Keratinocyte (primary cell): ENCODE measurements around the gene WNK4. TPM values are rescaled to one million over a fixed set of nuclear protein-coding genes. Genes with fewer than 3 reads are reported as not detected.

ENCODE experiments used
- DNase-seq: peaks from one replicate; pipeline ENCODE4 v3.0.0-alpha.2; 2011; ENCODE audit warnings: low read depth, missing footprints, low spot score
- FAIRE-seq: peaks from 2 replicates; lab custom pipeline; 2011; peaks lifted over from hg19 to GRCh38; lab: Jason Lieb, UNC
- H2AFZ ChIP-seq: 2 replicates; pipeline ENCODE4 v1.6.0; 2012; ENCODE audit warnings: low read length, control low read depth, inconsistent platforms; ENCODE audit not compliant: control insufficient read depth
- H3K27ac ChIP-seq: 2 replicates; pipeline ENCODE4 v1.5.1; 2011; ENCODE audit warnings: low read length; ENCODE audit not compliant: control insufficient read depth, insufficient read depth
- H3K27me3 ChIP-seq: 3 replicates; pipeline ENCODE4 v1.6.0; 2011; ENCODE audit warnings: low read length; ENCODE audit not compliant: control insufficient read depth, insufficient read depth; ENCODE audit errors: extremely low read depth
- H3K36me3 ChIP-seq, 2 experiments: 2 replicates in 1 of 2; 3 replicates in 1 of 2; pipeline ENCODE4 v1.5.1; 2011; ENCODE audit warnings: low read length in 2 of 2, mild to moderate bottlenecking in 1 of 2; ENCODE audit not compliant: control insufficient read depth in 2 of 2, insufficient read depth in 2 of 2; ENCODE audit errors: extremely low read depth in 1 of 2
- H3K4me1 ChIP-seq: 3 replicates; pipeline ENCODE4 v1.5.1; 2011; ENCODE audit warnings: low read length; ENCODE audit not compliant: control insufficient read depth, insufficient read depth; ENCODE audit errors: extremely low read depth
- H3K4me2 ChIP-seq: 3 replicates; pipeline ENCODE4 v1.6.0; 2011; ENCODE audit warnings: low read depth, low read length; ENCODE audit not compliant: control insufficient read depth, insufficient read depth; ENCODE audit errors: extremely low read depth
- H3K4me3 ChIP-seq, 3 experiments: fragments of 200-600 bp in 1 of 3; sonication (generic) in 1 of 3; 2 replicates in 2 of 3; 3 replicates in 1 of 3; pipeline ENCODE4 v1.5.1; 2011 to 2016; ENCODE audit warnings: low read length in 3 of 3, mild to moderate bottlenecking in 3 of 3, control low read depth in 2 of 3, inconsistent platforms in 1 of 3, low read depth in 1 of 3, mixed read lengths in 1 of 3, mixed run types in 1 of 3, moderate library complexity in 1 of 3; ENCODE audit not compliant: control insufficient read depth in 2 of 3, insufficient read depth in 2 of 3; ENCODE audit errors: extremely low read depth in 1 of 3
- H3K79me2 ChIP-seq: 2 replicates; pipeline ENCODE4 v1.6.0; 2012; ENCODE audit warnings: low read length; ENCODE audit not compliant: control insufficient read depth, insufficient read depth
- H3K9ac ChIP-seq: 3 replicates; pipeline ENCODE4 v1.6.0; 2011; ENCODE audit warnings: low read length; ENCODE audit not compliant: control insufficient read depth, insufficient read depth; ENCODE audit errors: extremely low read depth
- H3K9me1 ChIP-seq: 3 replicates; pipeline ENCODE4 v1.6.0; 2011; ENCODE audit warnings: low read length; ENCODE audit not compliant: control insufficient read depth, insufficient read depth; ENCODE audit errors: extremely low read depth
- H3K9me3 ChIP-seq: 2 replicates; pipeline ENCODE4 v1.5.1; 2012; ENCODE audit warnings: low read depth, low read length; ENCODE audit not compliant: control insufficient read depth
- H4K20me1 ChIP-seq: 3 replicates; pipeline ENCODE4 v1.6.0; 2011; ENCODE audit warnings: low read length; ENCODE audit not compliant: control insufficient read depth, insufficient read depth; ENCODE audit errors: extremely low read depth
- CTCF ChIP-seq, 3 experiments: IDR thresholded peaks in 1 of 3; conservative IDR thresholded peaks in 1 of 3; optimal IDR thresholded peaks in 1 of 3; 2 replicates in 2 of 3; 3 replicates in 1 of 3; pipeline versions ENCODE3 to v1.5.1; 2011; ENCODE audit warnings: low read length in 3 of 3, mild to moderate bottlenecking in 3 of 3, moderate library complexity in 2 of 3, control low read depth in 1 of 3, inconsistent platforms in 1 of 3; ENCODE audit not compliant: insufficient read depth in 2 of 3; ENCODE audit errors: extremely low read depth in 1 of 3
- EZH2 ChIP-seq: IDR thresholded peaks from one replicate; pipeline ENCODE4 v1.6.1; 2012; ENCODE audit warnings: inconsistent platforms, mild to moderate bottlenecking, low read length, moderate library complexity
- dilution Hi-C: fragments of 300-500 bp; cut with MboI; formaldehyde crosslinking; loops from one replicate; pipeline ENCODE4 v1.7.0; 2020; ENCODE audit warnings: low sequenced_read_pairs; ENCODE audit not compliant: extremely low pct_ligation_motif_present
- polyA plus RNA-seq, 5 experiments: library from polyadenylated mRNA; depleted of rRNA in 3 of 5; stranded (reverse) in 3 of 5; stranded (forward) in 1 of 5; unstranded in 1 of 5; fragments of >200 nt; gene quantifications; 1 replicate in 1 of 5; 2 replicates in 3 of 5; 3 replicates in 1 of 5; pipeline versions ENCODE4 v1.2.1 to v1.2.3, GENCODE V29; 2011 to 2012; ENCODE audit warnings: missing spikeins in 2 of 5, low read depth in 1 of 5, low replicate concordance in 1 of 5

The WNK4 gene
- polyA plus RNA-seq, 1 donor (not counting 4 experiments of a cell fraction or from before 2014, with no cell fraction given) = 0.04 TPM

GRCh38 chr17:42759982-42760651 lies 20.3 kb upstream of the WNK4 start:
- Histone ChIP-seq H3K9me1 (no peaks in the 10 kb centered on the region), H3K27me3 (peaks cover 30% of the 10 kb centered on the region), H3K27ac (no peak overlapping the region), H3K9ac (no peak overlapping the region), H3K79me2 (no peaks in the 10 kb centered on the region), H3K36me3 (no peaks in the 10 kb centered on the region), H2AFZ (no peak overlapping the region), H4K20me1 (no peaks in the 10 kb centered on the region), H3K4me1 (no peaks in the 10 kb centered on the region), H3K9me3 (no peaks in the 10 kb centered on the region), H3K4me2 (no peak overlapping the region), H3K4me3 (no peak overlapping the region)
- DNase-seq = no peak
- FAIRE-seq = no peak
- dilution Hi-C loops = no loop called here
- TF ChIP-seq CTCF (optimal IDR thresholded peaks at IDR 0.05 in 1 of 3, IDR thresholded peaks at IDR 0.05 in 1 of 3, conservative IDR thresholded peaks at IDR 0.05 in 1 of 3; ENCODE audit: extremely low read depth in 1 of 3, insufficient read depth in 2 of 3, low read length in 3 of 3) (no peak), EZH2 (peak; percentile 60)

GRCh38 chr17:42760652-42761581 lies 19.5 kb upstream of the WNK4 start, which contains the start of gene RAMP2:
Gene RAMP2, plus strand, starts transcription at chr17:42761227. Its CDS starts 35 bp downstream, at chr17:42761262.
- Histone ChIP-seq H3K4me3 (peak within 1 kb of the TSS in 2 of 3 experiments; percentile 38 to 40), H3K27ac (no peak within 1 kb of the TSS), H2AFZ (peak within 1 kb of the TSS; percentile 56), H3K4me1 (no peaks in the 10 kb centered on the region), H3K9me3 (no peaks in the 10 kb centered on the region), H3K36me3 (no peaks in the 10 kb centered on the region), H3K79me2 (no peaks in the 10 kb centered on the region), H3K27me3 (peaks cover 30% of the 10 kb centered on the region), H3K4me2 (peak within 1 kb of the TSS; percentile 60), H3K9me1 (no peaks in the 10 kb centered on the region), H4K20me1 (no peaks in the 10 kb centered on the region), H3K9ac (no peak within 1 kb of the TSS)
- TF ChIP-seq EZH2 (peak; percentile 37), CTCF (optimal IDR thresholded peaks at IDR 0.05 in 1 of 3, IDR thresholded peaks at IDR 0.05 in 1 of 3, conservative IDR thresholded peaks at IDR 0.05 in 1 of 3; ENCODE audit: extremely low read depth in 1 of 3, insufficient read depth in 2 of 3, low read length in 3 of 3) (no peak)
- dilution Hi-C loops = no loop called here
- FAIRE-seq = no peak
- DNase-seq = no peak
